ENCODE results near the gene CNNM2.
"Not testable (repeated sequence)": the region's sequence is repeated elsewhere in the genome, so short reads cannot be mapped to it uniquely, and the experiment has no call there.

Gene CNNM2

GRCh38 chr10:102949916-102950315 lies 31.8 kb downstream of the CNNM2 start:
- TF ChIP-seq, protein P1, sequence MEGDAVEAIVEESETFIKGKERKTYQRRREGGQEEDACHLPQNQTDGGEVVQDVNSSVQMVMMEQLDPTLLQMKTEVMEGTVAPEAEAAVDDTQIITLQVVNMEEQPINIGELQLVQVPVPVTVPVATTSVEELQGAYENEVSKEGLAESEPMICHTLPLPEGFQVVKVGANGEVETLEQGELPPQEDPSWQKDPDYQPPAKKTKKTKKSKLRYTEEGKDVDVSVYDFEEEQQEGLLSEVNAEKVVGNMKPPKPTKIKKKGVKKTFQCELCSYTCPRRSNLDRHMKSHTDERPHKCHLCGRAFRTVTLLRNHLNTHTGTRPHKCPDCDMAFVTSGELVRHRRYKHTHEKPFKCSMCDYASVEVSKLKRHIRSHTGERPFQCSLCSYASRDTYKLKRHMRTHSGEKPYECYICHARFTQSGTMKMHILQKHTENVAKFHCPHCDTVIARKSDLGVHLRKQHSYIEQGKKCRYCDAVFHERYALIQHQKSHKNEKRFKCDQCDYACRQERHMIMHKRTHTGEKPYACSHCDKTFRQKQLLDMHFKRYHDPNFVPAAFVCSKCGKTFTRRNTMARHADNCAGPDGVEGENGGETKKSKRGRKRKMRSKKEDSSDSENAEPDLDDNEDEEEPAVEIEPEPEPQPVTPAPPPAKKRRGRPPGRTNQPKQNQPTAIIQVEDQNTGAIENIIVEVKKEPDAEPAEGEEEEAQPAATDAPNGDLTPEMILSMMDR (conservative IDR thresholded peaks at IDR 0.05; ENCODE audit: low read depth, low read length) = no peak
- no peak overlapping the region for H3K4me3 ChIP-seq (ENCODE audit: low read length)
- no peak for DNase-seq (ENCODE audit: low read depth)

DNA sequence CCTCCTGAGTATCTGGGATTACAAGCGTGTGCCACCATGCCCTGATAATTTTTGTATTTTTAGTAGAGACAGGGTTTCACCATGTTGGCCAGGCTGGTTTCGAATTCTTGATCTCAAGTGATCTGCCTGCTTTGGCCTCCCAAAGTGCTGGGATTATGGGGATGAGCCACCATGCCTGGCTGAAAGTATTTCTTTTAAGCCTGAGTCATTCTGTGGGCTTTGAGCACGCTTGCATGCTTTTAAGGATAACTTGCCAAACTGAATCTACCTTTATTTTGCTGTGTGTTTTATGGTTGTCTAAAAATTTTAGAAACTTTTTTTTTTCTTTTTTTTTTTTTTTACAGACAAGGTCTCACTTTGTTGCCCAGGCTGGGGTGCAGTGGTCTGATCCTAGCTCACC lies 33.2 kb downstream of the CNNM2 start:
- TF ChIP-seq, protein P1 (conservative IDR thresholded peaks at IDR 0.05; ENCODE audit: low read depth, low read length) = no peak
- no peak overlapping the region for H3K4me3 ChIP-seq (ENCODE audit: low read length)
- no peak for DNase-seq (ENCODE audit: low read depth)

- no peak for DNase-seq (ENCODE audit: low read depth)
- H3K4me3 ChIP-seq (ENCODE audit: low read length) = no peak overlapping the region
- TF ChIP-seq, protein P1 (conservative IDR thresholded peaks at IDR 0.05; ENCODE audit: low read depth, low read length) = no peak
Observed at GRCh38 chr10:102959360-102959759, 41.3 kb downstream of the CNNM2 start.

- TF ChIP-seq, protein P1 (conservative IDR thresholded peaks at IDR 0.05; ENCODE audit: low read depth, low read length) = no peak
Observed at GRCh38 chr10:102960157-102960556, 42.1 kb downstream of the CNNM2 start.

DNA sequence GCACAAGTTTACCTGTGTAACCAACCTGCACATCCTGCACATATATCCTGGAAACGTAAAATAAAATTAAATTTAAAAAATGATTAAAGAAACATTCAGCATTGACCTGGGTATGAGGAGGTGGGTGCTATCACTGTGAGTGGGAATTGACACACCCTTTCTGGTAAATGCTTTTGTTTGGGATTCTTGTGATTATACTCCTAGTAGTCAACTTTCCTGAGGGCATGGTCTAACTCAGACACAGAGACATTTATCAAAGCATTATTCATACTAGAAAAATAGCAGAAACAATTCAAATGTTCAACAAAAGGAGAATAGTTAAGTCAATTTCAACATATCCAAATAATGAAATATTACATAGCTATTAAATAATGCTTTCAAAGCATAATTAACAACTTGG lies 44.2 kb downstream of the CNNM2 start:
- no peak overlapping the region for H3K4me3 ChIP-seq (ENCODE audit: low read length)
- TF ChIP-seq, protein P1 (conservative IDR thresholded peaks at IDR 0.05; ENCODE audit: low read depth, low read length) = no peak
- DNase-seq (ENCODE audit: low read depth) = no peak

More at GRCh38 chr10:102960157-102960556, 42.1 kb downstream of the CNNM2 start:
- no peak for DNase-seq (ENCODE audit: low read depth)
- no peak overlapping the region for H3K4me3 ChIP-seq (ENCODE audit: low read length)

DNA sequence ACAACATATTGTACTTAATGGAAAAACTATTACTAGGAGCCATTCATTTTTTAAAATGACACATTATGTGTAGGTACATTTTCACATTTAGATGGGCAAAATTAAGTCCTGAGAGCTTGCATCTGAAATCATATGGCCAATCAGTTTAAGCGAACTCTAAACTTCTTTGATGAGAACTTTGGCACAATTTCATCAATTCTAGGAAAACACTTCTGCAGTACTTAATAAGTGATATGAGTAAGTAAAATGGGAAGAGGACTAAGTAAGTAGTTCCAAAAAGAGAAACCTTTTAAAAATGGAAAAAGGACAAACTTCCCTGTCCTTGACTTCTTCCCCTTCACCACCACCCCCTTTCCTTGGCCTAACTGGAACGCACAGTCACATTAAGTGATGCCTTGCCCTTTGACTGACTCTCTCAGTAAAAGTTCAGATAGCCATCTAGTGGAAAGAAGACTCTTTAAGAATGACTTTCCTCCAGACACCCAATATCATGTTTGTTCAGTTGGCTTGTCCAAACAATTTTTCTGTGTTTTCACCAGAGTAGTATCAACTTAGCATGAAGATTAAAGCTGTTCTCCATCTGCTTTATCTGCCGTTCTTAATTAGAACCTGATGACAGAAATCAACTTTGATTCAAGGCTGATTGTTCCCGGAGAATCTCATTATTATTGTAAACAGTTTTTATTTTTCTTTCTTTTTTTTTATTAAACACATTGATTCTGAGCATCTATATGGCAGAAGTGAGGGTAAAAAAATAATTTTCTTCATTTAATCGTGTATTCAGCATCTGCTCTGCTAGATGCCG lies 45.1 kb downstream of the CNNM2 start:
- H3K4me3 ChIP-seq (ENCODE audit: low read length) = no peak overlapping the region
- DNase-seq (ENCODE audit: low read depth) = no peak
- TF ChIP-seq, protein P1 (conservative IDR thresholded peaks at IDR 0.05; ENCODE audit: low read depth, low read length) = no peak

DNA sequence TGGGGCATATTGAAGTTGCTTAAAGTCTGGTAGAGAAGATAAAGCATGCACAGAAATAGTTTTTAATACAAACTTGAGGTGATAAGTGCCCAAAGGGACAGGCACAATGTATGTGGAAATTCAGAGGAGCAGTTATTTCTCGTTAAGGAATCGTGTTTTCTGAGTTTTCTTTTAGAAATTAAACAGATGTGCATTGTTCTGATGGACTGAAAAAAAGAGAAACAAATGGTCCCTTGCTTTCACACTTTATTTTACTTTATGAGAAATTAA lies 45.6 kb downstream of the CNNM2 start:
- no peak for DNase-seq (ENCODE audit: low read depth)
- TF ChIP-seq, protein P1 (conservative IDR thresholded peaks at IDR 0.05; ENCODE audit: low read depth, low read length) = no peak
- H3K4me3 ChIP-seq (ENCODE audit: low read length) = no peak overlapping the region

- H3K4me3 ChIP-seq (ENCODE audit: low read length); DNase-seq (ENCODE audit: low read depth): not testable (repeated sequence)
Observed at GRCh38 chr10:102964064-102964463, 46.0 kb downstream of the CNNM2 start.
